ENCODE measurements around the gene FUT7. TPM values are rescaled to one million over a fixed set of nuclear protein-coding genes. Genes with fewer than 3 reads are reported as not detected.

Gene FUT7
- total and polyA plus RNA-seq, 2 of the 13 experiments (the other 11 are each of a cell fraction or from before 2014, with no cell fraction given) = 0.05 TPM; not detected in 1

- no peak for TF ChIP-seq HNF1A (IDR thresholded peaks at IDR 0.05; ENCODE audit: low read depth)
- peak; percentile 37; the same call in 1 of the 2 replicates for TF ChIP-seq HNF1A (CRISPR knock-in tag; IDR thresholded peaks at IDR 0.05; ENCODE audit: borderline replicate concordance)
- TF ChIP-seq ZNF282 (IDR thresholded peaks at IDR 0.05; ENCODE audit: partially characterized antibody) = no peak
- no peak for TF ChIP-seq ZNF589 (CRISPR knock-in tag; conservative IDR thresholded peaks at IDR 0.05)
- 0 out of 2 replicates have a peak, but pooled peaks have one; percentile 57 for TF ChIP-seq ZNF546 (CRISPR knock-in tag; conservative IDR thresholded peaks at IDR 0.05)
- no peak for TF ChIP-seq ZUFSP (CRISPR knock-in tag; IDR thresholded peaks at IDR 0.05; ENCODE audit: borderline replicate concordance)
- peak; percentile 66; the same call in 1 of the 2 replicates for TF ChIP-seq HIVEP1 (CRISPR knock-in tag; IDR thresholded peaks at IDR 0.05)
- no peak for TF ChIP-seq PAX8 (CRISPR knock-in tag; IDR thresholded peaks at IDR 0.05; ENCODE audit: borderline replicate concordance)
- peak; percentile 49; the same call in 1 of the 2 replicates for TF ChIP-seq PHF8 (CRISPR knock-in tag; IDR thresholded peaks at IDR 0.05)
- TF ChIP-seq MAFF (IDR thresholded peaks at IDR 0.05; ENCODE audit: low read depth, low read length) = no peak
- peak; percentile 28; the same call in 1 of the 2 replicates for TF ChIP-seq ARNT2 (CRISPR knock-in tag; IDR thresholded peaks at IDR 0.05; ENCODE audit: low read depth)
- TF ChIP-seq ZNF788 (CRISPR knock-in tag; IDR thresholded peaks at IDR 0.05; ENCODE audit: borderline replicate concordance) = peak; percentile 24; the same call in 1 of the 2 replicates
- no peak for TF ChIP-seq RFX5 (IDR thresholded peaks at IDR 0.05; ENCODE audit: low read depth, low read length)
- TF ChIP-seq YY1 (IDR thresholded peaks at IDR 0.05; ENCODE audit: insufficient read depth, insufficient replicate concordance, low read depth, low read length) = peak; percentile 36
- no peak for TF ChIP-seq JDP2 (CRISPR knock-in tag; IDR thresholded peaks at IDR 0.05; ENCODE audit: borderline replicate concordance)
- peak; percentile 54; the same call in 1 of the 2 replicates for TF ChIP-seq ZNF605 (CRISPR knock-in tag; IDR thresholded peaks at IDR 0.05)
- TF ChIP-seq CBFB (CRISPR knock-in tag; IDR thresholded peaks at IDR 0.05) = no peak
- no peak for TF ChIP-seq PHF21A (CRISPR knock-in tag; IDR thresholded peaks at IDR 0.05)
- TF ChIP-seq ZNF710 (CRISPR knock-in tag; IDR thresholded peaks at IDR 0.05; ENCODE audit: borderline replicate concordance) = no peak
- peak; percentile 74 for TF ChIP-seq ZNF800 (CRISPR knock-in tag; IDR thresholded peaks at IDR 0.05)
Observed at GRCh38 chr9:137077010-137077747, 45.3 kb upstream of the FUT7 start, which contains the start of gene UAP1L1 (continued).
